ENCODE measurements around the gene WNT6. TPM values are rescaled to one million over a fixed set of nuclear protein-coding genes. Genes with fewer than 3 reads are reported as not detected.

WNT6 gene
- total and polyA plus RNA-seq, 4 donors = 0.08 to 0.20 TPM; not detected in 2

GRCh38 chr2:218851286-218851685 is 8.3 kb upstream of the WNT6 start (continued):
- TF ChIP-seq, protein P1, sequence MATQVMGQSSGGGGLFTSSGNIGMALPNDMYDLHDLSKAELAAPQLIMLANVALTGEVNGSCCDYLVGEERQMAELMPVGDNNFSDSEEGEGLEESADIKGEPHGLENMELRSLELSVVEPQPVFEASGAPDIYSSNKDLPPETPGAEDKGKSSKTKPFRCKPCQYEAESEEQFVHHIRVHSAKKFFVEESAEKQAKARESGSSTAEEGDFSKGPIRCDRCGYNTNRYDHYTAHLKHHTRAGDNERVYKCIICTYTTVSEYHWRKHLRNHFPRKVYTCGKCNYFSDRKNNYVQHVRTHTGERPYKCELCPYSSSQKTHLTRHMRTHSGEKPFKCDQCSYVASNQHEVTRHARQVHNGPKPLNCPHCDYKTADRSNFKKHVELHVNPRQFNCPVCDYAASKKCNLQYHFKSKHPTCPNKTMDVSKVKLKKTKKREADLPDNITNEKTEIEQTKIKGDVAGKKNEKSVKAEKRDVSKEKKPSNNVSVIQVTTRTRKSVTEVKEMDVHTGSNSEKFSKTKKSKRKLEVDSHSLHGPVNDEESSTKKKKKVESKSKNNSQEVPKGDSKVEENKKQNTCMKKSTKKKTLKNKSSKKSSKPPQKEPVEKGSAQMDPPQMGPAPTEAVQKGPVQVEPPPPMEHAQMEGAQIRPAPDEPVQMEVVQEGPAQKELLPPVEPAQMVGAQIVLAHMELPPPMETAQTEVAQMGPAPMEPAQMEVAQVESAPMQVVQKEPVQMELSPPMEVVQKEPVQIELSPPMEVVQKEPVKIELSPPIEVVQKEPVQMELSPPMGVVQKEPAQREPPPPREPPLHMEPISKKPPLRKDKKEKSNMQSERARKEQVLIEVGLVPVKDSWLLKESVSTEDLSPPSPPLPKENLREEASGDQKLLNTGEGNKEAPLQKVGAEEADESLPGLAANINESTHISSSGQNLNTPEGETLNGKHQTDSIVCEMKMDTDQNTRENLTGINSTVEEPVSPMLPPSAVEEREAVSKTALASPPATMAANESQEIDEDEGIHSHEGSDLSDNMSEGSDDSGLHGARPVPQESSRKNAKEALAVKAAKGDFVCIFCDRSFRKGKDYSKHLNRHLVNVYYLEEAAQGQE (IDR thresholded peaks at IDR 0.05) = no peak
- no peak for TF ChIP-seq SP1 (IDR thresholded peaks at IDR 0.05)
- no peak for TF ChIP-seq RXRA (IDR thresholded peaks at IDR 0.05)
- no peak for TF ChIP-seq FOXA2 (IDR thresholded peaks at IDR 0.05)

- WGBS = 20% methylated on average over 16 of the region's 16 CpGs
- Histone ChIP-seq H3K4me3 (ENCODE audit: low read depth in 1 of 3, low read length in 3 of 3) (no peak overlapping the region), H3K9ac (ENCODE audit: low read depth in 1 of 2, low read length in 2 of 2) (no peak overlapping the region), H3K27ac (ENCODE audit: low read depth in 1 of 2, low read length in 2 of 2) (no peak overlapping the region), H3K27me3 (ENCODE audit: control insufficient read depth in 4 of 4, insufficient read depth in 4 of 4, low read length in 3 of 4) (peaks cover 0 to 13% (median 5%) of the 10 kb centered on the region in 4 donors), H3K9me3 (ENCODE audit: control insufficient read depth in 4 of 4, low read length in 3 of 4) (no peaks in the 10 kb centered on the region), H3K4me1 (ENCODE audit: control insufficient read depth in 4 of 4, insufficient read depth in 4 of 4, low read length in 3 of 4) (no peaks in the 10 kb centered on the region), H3K36me3 (ENCODE audit: control insufficient read depth in 4 of 4, insufficient read depth in 3 of 4, low read depth in 1 of 4, low read length in 3 of 4) (no peaks in the 10 kb centered on the region)
- DNase-seq (ENCODE audit: low spot score) = peak; percentile 66
- TF ChIP-seq MAX (IDR thresholded peaks at IDR 0.05) (no peak), GABPA (IDR thresholded peaks at IDR 0.05 in 1 of 2, conservative IDR thresholded peaks at IDR 0.05 in 1 of 2) (no peak), RXRA (IDR thresholded peaks at IDR 0.05) (no peak), ATF3 (IDR thresholded peaks at IDR 0.05) (no peak), FOXA1 (IDR thresholded peaks at IDR 0.05) (no peak), HNF4G (IDR thresholded peaks at IDR 0.05) (no peak), NR2F2 (IDR thresholded peaks at IDR 0.05) (no peak), JUND (IDR thresholded peaks at IDR 0.05) (no peak), YY1 (IDR thresholded peaks at IDR 0.05) (no peak), RAD21 (IDR thresholded peaks at IDR 0.05) (peak; percentile 77 to 85), ZBTB33 (IDR thresholded peaks at IDR 0.05) (no peak), HNF4A (conservative IDR thresholded peaks at IDR 0.05) (no peak), EGR1 (IDR thresholded peaks at IDR 0.05; ENCODE audit: low read depth in 2 of 2) (no peak)
- TF ChIP-seq, protein P1 (IDR thresholded peaks at IDR 0.05) = no peak
- TF ChIP-seq, protein P2, sequence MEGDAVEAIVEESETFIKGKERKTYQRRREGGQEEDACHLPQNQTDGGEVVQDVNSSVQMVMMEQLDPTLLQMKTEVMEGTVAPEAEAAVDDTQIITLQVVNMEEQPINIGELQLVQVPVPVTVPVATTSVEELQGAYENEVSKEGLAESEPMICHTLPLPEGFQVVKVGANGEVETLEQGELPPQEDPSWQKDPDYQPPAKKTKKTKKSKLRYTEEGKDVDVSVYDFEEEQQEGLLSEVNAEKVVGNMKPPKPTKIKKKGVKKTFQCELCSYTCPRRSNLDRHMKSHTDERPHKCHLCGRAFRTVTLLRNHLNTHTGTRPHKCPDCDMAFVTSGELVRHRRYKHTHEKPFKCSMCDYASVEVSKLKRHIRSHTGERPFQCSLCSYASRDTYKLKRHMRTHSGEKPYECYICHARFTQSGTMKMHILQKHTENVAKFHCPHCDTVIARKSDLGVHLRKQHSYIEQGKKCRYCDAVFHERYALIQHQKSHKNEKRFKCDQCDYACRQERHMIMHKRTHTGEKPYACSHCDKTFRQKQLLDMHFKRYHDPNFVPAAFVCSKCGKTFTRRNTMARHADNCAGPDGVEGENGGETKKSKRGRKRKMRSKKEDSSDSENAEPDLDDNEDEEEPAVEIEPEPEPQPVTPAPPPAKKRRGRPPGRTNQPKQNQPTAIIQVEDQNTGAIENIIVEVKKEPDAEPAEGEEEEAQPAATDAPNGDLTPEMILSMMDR (IDR thresholded peaks at IDR 0.05; ENCODE audit: low read depth, low read length, missing input control) = peak; percentile 72
Measured at GRCh38 chr2:218852911-218853667, 6.5 kb upstream of the WNT6 start.
